PC-9 (cell line): Measurements from ENCODE around the gene NHLRC3. TPM values are rescaled to one million over a fixed set of nuclear protein-coding genes. Genes with fewer than 3 reads are reported as not detected.

Experiments used
- BruUV-seq: library from RNA; stranded (reverse); fragments of 400-500 nt; replicated peaks from 2 replicates; lab custom pipeline; 2021; lab: Mats Ljungman, UMichigan
- CTCF ChIA-PET: fragments of 300-600 bp; sonication (Branson Sonifier 250); formaldehyde crosslinking; loops from one replicate; lab custom pipeline; 2022; ENCODE audit warnings: antibody characterized with exemption; lab: Charles Lee
- POLR2A ChIA-PET: fragments of 300-600 bp; sonication (Branson Sonifier 250); formaldehyde crosslinking; loops from one replicate; lab custom pipeline; 2022; ENCODE audit warnings: antibody characterized with exemption; ENCODE audit not compliant: unreplicated experiment; lab: Charles Lee
- DNase-seq, 2 experiments: peaks; one replicate each; pipeline versions ENCODE4 v3.0.0 to v3.0.0-alpha.2; 2015 to 2022; ENCODE audit warnings: mixed read lengths in 1 of 2
- H2AFZ ChIP-seq: fragments of 200-600 bp; sonication (generic); 2 replicates; pipeline ENCODE4 v1.8.1; 2017; ENCODE audit warnings: antibody characterized with exemption
- H3F3A ChIP-seq: fragments of 200-600 bp; sonication (generic); 2 replicates; pipeline ENCODE4 v1.8.1; 2017; ENCODE audit warnings: antibody characterized with exemption, mild to moderate bottlenecking, low read depth; ENCODE audit not compliant: insufficient read depth
- H3K27ac ChIP-seq: fragments of 200-600 bp; sonication (generic); 2 replicates; pipeline ENCODE4 v1.6.1; 2016; ENCODE audit warnings: mixed run types
- H3K27me3 ChIP-seq: fragments of 200-600 bp; sonication (generic); 2 replicates; pipeline ENCODE4 v1.6.1; 2016; ENCODE audit warnings: low read depth, mixed run types; ENCODE audit not compliant: insufficient read depth
- H3K36me3 ChIP-seq: fragments of 200-600 bp; sonication (generic); 2 replicates; pipeline ENCODE4 v1.6.1; 2016; ENCODE audit warnings: low read depth, mixed run types
- H3K4me1 ChIP-seq: fragments of 200-600 bp; sonication (generic); replicated peaks from 2 replicates; pipeline ENCODE4 v1.6.1; 2016; ENCODE audit warnings: mixed run types; ENCODE audit not compliant: insufficient read depth
- H3K4me2 ChIP-seq: fragments of 200-600 bp; sonication (generic); 2 replicates; pipeline ENCODE4 v1.6.1; 2017; ENCODE audit warnings: mixed run types
- H3K4me3 ChIP-seq: fragments of 200-600 bp; sonication (generic); 2 replicates; pipeline ENCODE4 v1.6.1; 2016; ENCODE audit warnings: mixed run types
- H3K79me2 ChIP-seq: fragments of 200-600 bp; sonication (generic); 2 replicates; pipeline ENCODE4 v1.6.1; 2017; ENCODE audit warnings: low read depth, mixed run types
- H3K9me2 ChIP-seq: fragments of 200-600 bp; sonication (generic); 2 replicates; pipeline ENCODE4 v1.8.1; 2017; ENCODE audit warnings: mild to moderate bottlenecking; ENCODE audit not compliant: insufficient read depth
- H3K9me3 ChIP-seq: fragments of 200-600 bp; sonication (generic); 2 replicates; pipeline ENCODE4 v1.8.1; 2016; ENCODE audit warnings: low read depth; ENCODE audit not compliant: insufficient read depth
- H4K20me1 ChIP-seq: fragments of 200-600 bp; sonication (generic); 2 replicates; pipeline ENCODE4 v1.8.1; 2017; ENCODE audit not compliant: insufficient read depth
- CTCF ChIP-seq: fragments of 200-600 bp; sonication (generic); conservative IDR thresholded peaks from 2 replicates; pipeline ENCODE4 v1.6.1; 2017; ENCODE audit warnings: mixed run types, antibody characterized with exemption, mild to moderate bottlenecking, moderate library complexity
- EZH2 ChIP-seq: fragments of 200-600 bp; sonication (generic); IDR thresholded peaks from 2 replicates; pipeline ENCODE4 v1.8.0; 2017; ENCODE audit warnings: antibody characterized with exemption, low read depth
- intact Hi-C: fragments of 100-400 bp; cut with micrococcal nuclease; formaldehyde crosslinking; loops from one replicate; pipeline ENCODE4 v1.10.0; 2022; ENCODE audit not compliant: unreplicated experiment
- total RNA-seq: library from RNA; stranded (reverse); gene quantifications from 2 replicates; pipeline ENCODE4 v1.2.3, GENCODE V29; 2021

NHLRC3 gene
- total RNA-seq, 1 experiment from 2014 or later = 25.6 TPM

- Histone ChIP-seq H3F3A (peaks cover 24% of the 10 kb centered on the region; the same call in 1 of the 2 replicates), H3K4me3 (no peak overlapping the region), H3K4me2 (no peak overlapping the region), H2AFZ (no peak overlapping the region), H3K36me3 (peaks cover 29% of the 10 kb centered on the region), H4K20me1 (no peaks in the 10 kb centered on the region), H3K79me2 (no peaks in the 10 kb centered on the region), H3K9me2 (no peaks in the 10 kb centered on the region), H3K27me3 (no peaks in the 10 kb centered on the region), H3K4me1 (peaks cover 27% of the 10 kb centered on the region), H3K9me3 (no peaks in the 10 kb centered on the region), H3K27ac (no peak overlapping the region)
- no TSS peak for BruUV-seq
- TF ChIP-seq EZH2 = no peak
- no peak for TF ChIP-seq CTCF
- ChIA-PET POLR2A (no interaction called here), CTCF (no interaction called here)
- intact Hi-C loops = no loop called here
- DNase-seq = no peak
Observed at GRCh38 chr13:39020853-39021462, 17.3 kb upstream of the NHLRC3 start.

- Histone ChIP-seq H3K27ac (peak overlapping the region; percentile 60), H3K9me3 (no peaks in the 10 kb centered on the region), H3K36me3 (peaks cover 48% of the 10 kb centered on the region), H4K20me1 (no peaks in the 10 kb centered on the region), H3K4me3 (peak overlapping the region; percentile 14; the same call in 1 of the 2 replicates), H3K9me2 (no peaks in the 10 kb centered on the region), H3K79me2 (peaks cover 6% of the 10 kb centered on the region; the same call in 1 of the 2 replicates), H3K27me3 (no peaks in the 10 kb centered on the region), H3K4me1 (peaks cover 27% of the 10 kb centered on the region), H2AFZ (no peak overlapping the region), H3K4me2 (peak overlapping the region; percentile 48), H3F3A (peaks cover 24% of the 10 kb centered on the region; the same call in 1 of the 2 replicates)
- TF ChIP-seq EZH2 (no peak), CTCF (no peak)
- intact Hi-C loops = no loop called here
- no TSS peak for BruUV-seq
- ChIA-PET CTCF (no interaction called here), POLR2A (interaction anchor here (0.5 to 0.6 kb wide), 2 partner anchors 14 to 593 kb away, joined by 3 to 8 read pairs; partner anchors contain the start of gene PROSER1)
- peak in 1 of 2 experiments; percentile 50 for DNase-seq
Observed at GRCh38 chr13:39023316-39023715, 14.9 kb upstream of the NHLRC3 start.

GRCh38 chr13:39023761-39024160, 14.5 kb upstream of the NHLRC3 start:
- Histone ChIP-seq H3K79me2 (peaks cover 6% of the 10 kb centered on the region; the same call in 1 of the 2 replicates), H3F3A (peaks cover 24% of the 10 kb centered on the region; the same call in 1 of the 2 replicates), H3K27ac (peak overlapping the region; percentile 60), H3K4me1 (peaks cover 27% of the 10 kb centered on the region), H3K9me3 (no peaks in the 10 kb centered on the region), H3K36me3 (peaks cover 48% of the 10 kb centered on the region), H3K4me2 (peak overlapping the region; percentile 48), H3K27me3 (no peaks in the 10 kb centered on the region), H2AFZ (no peak overlapping the region), H3K4me3 (no peak overlapping the region), H4K20me1 (no peaks in the 10 kb centered on the region), H3K9me2 (no peaks in the 10 kb centered on the region)
- peak; percentile 17 to 82 for DNase-seq
- ChIA-PET POLR2A (interaction anchor here (0.5 to 0.6 kb wide), 2 partner anchors 14 to 592 kb away, joined by 3 to 8 read pairs; partner anchors contain the start of gene PROSER1), CTCF (no interaction called here)
- BruUV-seq = no TSS peak
- no peak for TF ChIP-seq EZH2
- intact Hi-C loops = no loop called here
